A549 treated with GW870086 at 1 μM for 4 hours (cell line): ENCODE data around the gene COL6A3. TPM values are rescaled to one million over a fixed set of nuclear protein-coding genes. Genes with fewer than 3 reads are reported as not detected.

Source experiments
- total RNA-seq: library from RNA; stranded (reverse); fragments of 200-300 nt; extraction: Qiagen RNA extraction; gene quantifications from 5 replicates; pipeline ENCODE4 v1.2.3, GENCODE V29; 2022; ENCODE audit warnings: low read depth

Gene COL6A3
- total RNA-seq, result 0.08 to 0.23 TPM (median 0.14 TPM) in 5 replicates

DNA sequence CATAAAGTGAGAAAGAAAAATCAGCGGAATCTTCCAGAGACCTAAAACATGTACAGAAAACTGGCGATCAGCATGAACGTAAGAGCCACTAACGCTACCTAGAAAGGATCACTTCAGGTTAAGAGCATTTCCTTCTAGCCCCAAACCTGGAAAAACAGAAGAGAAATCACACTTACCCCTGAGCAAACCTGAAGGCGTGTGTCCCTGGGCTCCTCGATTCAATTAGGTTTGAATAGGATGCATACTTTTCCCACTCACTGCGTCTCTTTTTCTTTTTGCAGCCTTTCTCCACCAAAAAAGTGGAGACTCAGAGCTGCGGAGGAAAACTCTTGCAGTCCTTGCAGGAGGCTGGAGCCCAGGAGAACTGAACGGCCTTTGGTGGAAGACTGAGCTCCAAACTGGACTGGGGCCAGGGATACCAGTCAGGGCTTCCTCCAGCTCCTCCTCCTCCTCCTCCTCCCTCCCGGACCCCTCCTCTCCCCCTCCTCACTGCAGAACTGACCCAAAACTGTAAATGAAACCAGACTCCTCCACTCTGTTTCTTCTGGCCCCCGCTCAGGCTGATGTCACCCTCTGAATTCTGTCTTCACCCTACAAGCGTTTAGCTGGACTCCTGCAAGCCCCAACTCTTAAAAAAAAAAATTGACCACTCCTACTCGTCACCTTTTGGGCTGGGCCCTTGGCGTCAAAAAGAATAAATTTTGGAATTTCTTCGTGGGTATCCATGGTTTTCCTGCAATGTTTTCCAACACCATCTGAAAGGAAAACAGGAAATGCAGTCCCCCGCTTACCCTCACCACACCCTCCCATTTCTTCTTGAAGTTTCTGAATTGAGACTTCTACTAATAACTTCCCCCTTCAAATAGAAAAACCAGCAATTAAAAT lies at the start of gene COL6A3:
Gene COL6A3, minus strand, starts transcription at position 388 of the 885 bp plus-strand sequence. CDS start 17,347 bp downstream, outside the sequence.

Other genes with a start within 250 kb of the COL6A3 start
- 236 to 318 TPM (median 297 TPM) in 5 replicates for gene MLPH, start 73.1 kb upstream of the COL6A3 start, total RNA-seq
- not detected in 5 replicates for gene PRLH, start 152.4 kb upstream of the COL6A3 start, total RNA-seq
- gene RAB17, start 176.6 kb upstream of the COL6A3 start, total RNA-seq, result 0.16 to 0.71 TPM (median 0.34 TPM) in 5 replicates
- 65.1 to 96.5 TPM (median 93.4 TPM) in 5 replicates for gene LRRFIP1, start 213.4 kb upstream of the COL6A3 start, total RNA-seq